ENCODE results near the gene MAG. TPM values are rescaled to one million over a fixed set of nuclear protein-coding genes. Genes with fewer than 3 reads are reported as not detected.

MAG gene
- total and polyA plus RNA-seq, 9 of the 15 experiments (the other 6 are each of a cell fraction or from before 2014, with no cell fraction given), result 0.11 to 10.0 (median 1.6) TPM

- TF ChIP-seq ZNF318 (IDR thresholded peaks at IDR 0.05; ENCODE audit: borderline replicate concordance in 1 of 2, low read depth in 1 of 2), result no peak
- no peak for TF ChIP-seq ZNF696 (CRISPR knock-in tag; conservative IDR thresholded peaks at IDR 0.05)
- no peak for TF ChIP-seq STAG1 (CRISPR knock-in tag; IDR thresholded peaks at IDR 0.05; ENCODE audit: borderline replicate concordance)
- no peak for TF ChIP-seq ZNF445 (CRISPR knock-in tag; IDR thresholded peaks at IDR 0.05; ENCODE audit: low read depth)
- peak; percentile 30; the same call in 1 of the 2 replicates for TF ChIP-seq ELF2 (CRISPR knock-in tag; IDR thresholded peaks at IDR 0.05)
- TF ChIP-seq E2F4 (CRISPR knock-in tag; IDR thresholded peaks at IDR 0.05; ENCODE audit: low read depth), result peak; percentile 66
- TF ChIP-seq NCOA6 (IDR thresholded peaks at IDR 0.05), result peak; percentile 93
- no peak for TF ChIP-seq ZSCAN29 (IDR thresholded peaks at IDR 0.05)
- no peak for TF ChIP-seq HDAC8 (tag; IDR thresholded peaks at IDR 0.05)
- no peak for TF ChIP-seq ZNF347 (CRISPR knock-in tag; IDR thresholded peaks at IDR 0.05; ENCODE audit: low read depth)
- peak; percentile 79 for TF ChIP-seq CCNT2 (IDR thresholded peaks at IDR 0.05; ENCODE audit: borderline replicate concordance, extremely low read depth, insufficient read length, low read depth, low read length)
- TF ChIP-seq RFX1 (IDR thresholded peaks at IDR 0.05), result no peak
- no peak for TF ChIP-seq FUS (optimal IDR thresholded peaks at IDR 0.05; ENCODE audit: low read depth, low read length)
- TF ChIP-seq E2F5 (CRISPR knock-in tag; IDR thresholded peaks at IDR 0.05), result 0 out of 2 replicates have a peak, but pooled peaks have one; percentile 36
- TF ChIP-seq NFRKB (IDR thresholded peaks at IDR 0.05; ENCODE audit: low read depth), result peak; percentile 52; the same call in 1 of the 2 replicates
Observed at GRCh38 chr19:35248310-35249145, 43.4 kb upstream of the MAG start, which contains the start of gene LSR (continued).

Data from K562 (cell line).